ENCODE data around the gene TMEM174. TPM values are rescaled to one million over a fixed set of nuclear protein-coding genes. Genes with fewer than 3 reads are reported as not detected.

TMEM174 gene
- total and polyA plus RNA-seq, 2 donors (not counting 1 experiment from before 2014, with no cell fraction given), result not detected

- ATAC-seq (ENCODE audit: low read depth) (no peak), DNase-seq (no peak)
- POLR2A ChIA-PET, result no interaction called here
- H3K9me3 Mint-ChIP-seq (ENCODE audit: insufficient read depth), result peaks cover 2% of the 10 kb centered on the region
- no peak overlapping the region for H2AFZ ChIP-seq (ENCODE audit: insufficient read depth, low read depth, low read length, poor library complexity, severe bottlenecking)
- H3K4me1 ChIP-seq (ENCODE audit: control insufficient read depth in 2 of 2, insufficient read depth in 2 of 2, low read length in 2 of 2), result peaks cover 10 to 16% of the 10 kb centered on the region in 2 donors
- peaks cover 80% of the 10 kb centered on the region for H3K27me3 Mint-ChIP-seq
- H3K4me2 ChIP-seq (replicated peaks; ENCODE audit: low read depth, low read length, poor library complexity, severe bottlenecking), result no peak overlapping the region
- no peak overlapping the region for H3K9ac ChIP-seq (ENCODE audit: low read length)
- no peaks in the 10 kb centered on the region for H4K20me1 ChIP-seq (ENCODE audit: control insufficient read depth, insufficient read depth, low read length, poor library complexity, severe bottlenecking)
- WGBS (ENCODE audit: insufficient coverage), result no CpG with 5 or more reads among the region's 6 CpGs
- peaks cover 8% of the 10 kb centered on the region for H3K4me1 Mint-ChIP-seq
- no peak overlapping the region for H3K27ac Mint-ChIP-seq
- H3K79me2 ChIP-seq (ENCODE audit: control insufficient read depth, insufficient read depth, low read length), result no peaks in the 10 kb centered on the region
- intact Hi-C loops (cut with micrococcal nuclease), result no loop called here
- TF ChIP-seq, protein P1, sequence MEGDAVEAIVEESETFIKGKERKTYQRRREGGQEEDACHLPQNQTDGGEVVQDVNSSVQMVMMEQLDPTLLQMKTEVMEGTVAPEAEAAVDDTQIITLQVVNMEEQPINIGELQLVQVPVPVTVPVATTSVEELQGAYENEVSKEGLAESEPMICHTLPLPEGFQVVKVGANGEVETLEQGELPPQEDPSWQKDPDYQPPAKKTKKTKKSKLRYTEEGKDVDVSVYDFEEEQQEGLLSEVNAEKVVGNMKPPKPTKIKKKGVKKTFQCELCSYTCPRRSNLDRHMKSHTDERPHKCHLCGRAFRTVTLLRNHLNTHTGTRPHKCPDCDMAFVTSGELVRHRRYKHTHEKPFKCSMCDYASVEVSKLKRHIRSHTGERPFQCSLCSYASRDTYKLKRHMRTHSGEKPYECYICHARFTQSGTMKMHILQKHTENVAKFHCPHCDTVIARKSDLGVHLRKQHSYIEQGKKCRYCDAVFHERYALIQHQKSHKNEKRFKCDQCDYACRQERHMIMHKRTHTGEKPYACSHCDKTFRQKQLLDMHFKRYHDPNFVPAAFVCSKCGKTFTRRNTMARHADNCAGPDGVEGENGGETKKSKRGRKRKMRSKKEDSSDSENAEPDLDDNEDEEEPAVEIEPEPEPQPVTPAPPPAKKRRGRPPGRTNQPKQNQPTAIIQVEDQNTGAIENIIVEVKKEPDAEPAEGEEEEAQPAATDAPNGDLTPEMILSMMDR (IDR thresholded peaks at IDR 0.05), result no peak
- no peak for TF ChIP-seq EZH2 (IDR thresholded peaks at IDR 0.05; ENCODE audit: borderline replicate concordance, insufficient read depth, low read depth, low read length, poor library complexity, severe bottlenecking)
- H3K27me3 ChIP-seq (replicated peaks in 1 of 4; ENCODE audit: control extremely low read depth in 1 of 4, control insufficient read depth in 3 of 4, insufficient read depth in 4 of 4, low read length in 3 of 4), result peaks cover 0 to 51% (median 24%) of the 10 kb centered on the region in 4 experiments
- H3K4me3 ChIP-seq (ENCODE audit: control extremely low read depth in 1 of 5, extremely low read depth in 1 of 5, insufficient read depth in 1 of 5, low read depth in 2 of 5, low read length in 4 of 5), result no peak overlapping the region
- peaks cover 0 to 3% (median 0%) of the 10 kb centered on the region in 3 donors for H3K9me3 ChIP-seq (ENCODE audit: control extremely low read depth in 1 of 3, control insufficient read depth in 2 of 3, insufficient read depth in 1 of 3, low read length in 2 of 3)
- peak overlapping the region; percentile 42 for H3K4me3 Mint-ChIP-seq
- CTCF ChIA-PET, result interaction anchor here (0.6 to 1.5 kb wide), 4 partner anchors 11 to 53 kb away, joined by 3 to 5 read pairs (median 3); no protein-coding TSS in a partner anchor
- no peak overlapping the region for H3K27ac ChIP-seq (ENCODE audit: low read length in 2 of 2)
- H3K36me3 ChIP-seq (replicated peaks in 1 of 2; ENCODE audit: control extremely low read depth in 1 of 2, control insufficient read depth in 1 of 2, extremely low read depth in 1 of 2, insufficient read depth in 2 of 2, low read length in 1 of 2), result no peaks in the 10 kb centered on the region
These were observed 42.0 kb downstream of the TMEM174 start for GRCh38 chr5:73214996-73215395.

- Histone ChIP-seq H2AFZ (ENCODE audit: insufficient read depth, low read depth, low read length, poor library complexity, severe bottlenecking) (peak overlapping the region; percentile 59), H3K79me2 (ENCODE audit: control insufficient read depth, insufficient read depth, low read length) (no peaks in the 10 kb centered on the region), H3K4me3 (ENCODE audit: control extremely low read depth in 1 of 5, extremely low read depth in 1 of 5, insufficient read depth in 1 of 5, low read depth in 2 of 5, low read length in 4 of 5) (peak overlapping the region in 4 of 5 experiments; percentile 12 to 41 (median 34)), H3K27me3 (replicated peaks in 1 of 4; ENCODE audit: control extremely low read depth in 1 of 4, control insufficient read depth in 3 of 4, insufficient read depth in 4 of 4, low read length in 3 of 4) (peaks cover 0 to 51% (median 24%) of the 10 kb centered on the region in 4 experiments), H3K36me3 (replicated peaks in 1 of 2; ENCODE audit: control extremely low read depth in 1 of 2, control insufficient read depth in 1 of 2, extremely low read depth in 1 of 2, insufficient read depth in 2 of 2, low read length in 1 of 2) (no peaks in the 10 kb centered on the region), H4K20me1 (ENCODE audit: control insufficient read depth, insufficient read depth, low read length, poor library complexity, severe bottlenecking) (no peaks in the 10 kb centered on the region), H3K4me1 (ENCODE audit: control insufficient read depth in 2 of 2, insufficient read depth in 2 of 2, low read length in 2 of 2) (peaks cover 10 to 16% of the 10 kb centered on the region in 2 donors), H3K9me3 (ENCODE audit: control extremely low read depth in 1 of 3, control insufficient read depth in 2 of 3, insufficient read depth in 1 of 3, low read length in 2 of 3) (peaks cover 0 to 3% (median 0%) of the 10 kb centered on the region in 3 donors), H3K9ac (ENCODE audit: low read length) (peak overlapping the region; percentile 39), H3K4me2 (replicated peaks; ENCODE audit: low read depth, low read length, poor library complexity, severe bottlenecking) (peak overlapping the region; percentile 72), H3K27ac (ENCODE audit: low read length in 2 of 2) (no peak overlapping the region)
- peaks cover 2% of the 10 kb centered on the region for H3K9me3 Mint-ChIP-seq (ENCODE audit: insufficient read depth)
- ChIA-PET CTCF (interaction anchor here (0.6 to 1.5 kb wide), 4 partner anchors 9 to 52 kb away, joined by 3 to 5 read pairs (median 4); no protein-coding TSS in a partner anchor), POLR2A (no interaction called here)
- ATAC-seq (ENCODE audit: low read depth) (no peak), DNase-seq (no peak)
- WGBS (ENCODE audit: insufficient coverage), result 2% methylated on average over 7 of the region's 10 CpGs
- H3K4me1 Mint-ChIP-seq, result peaks cover 8% of the 10 kb centered on the region
- intact Hi-C loops (cut with micrococcal nuclease), result no loop called here
- H3K27ac Mint-ChIP-seq, result no peak overlapping the region
- TF ChIP-seq EZH2 (IDR thresholded peaks at IDR 0.05; ENCODE audit: borderline replicate concordance, insufficient read depth, low read depth, low read length, poor library complexity, severe bottlenecking), result no peak
- TF ChIP-seq, protein P1 (IDR thresholded peaks at IDR 0.05), result no peak
- H3K4me3 Mint-ChIP-seq, result peak overlapping the region; percentile 73
- peaks cover 74% of the 10 kb centered on the region for H3K27me3 Mint-ChIP-seq
These were observed 42.5 kb downstream of the TMEM174 start for GRCh38 chr5:73215531-73215890.

Data from B cell (primary cell).